ENCODE measurements around the gene VAT1L.
A peak's percentile ranks its signal among the peaks of the same experiment; 100 is the strongest.
"Not testable (repeated sequence)": the region's sequence is repeated elsewhere in the genome, so short reads cannot be mapped to it uniquely, and the experiment has no call there.

The VAT1L gene

GRCh38 chr16:77956231-77956630 is 167.9 kb downstream of the VAT1L start:
- DNase-seq (ENCODE audit: low spot score) = no peak

DNA sequence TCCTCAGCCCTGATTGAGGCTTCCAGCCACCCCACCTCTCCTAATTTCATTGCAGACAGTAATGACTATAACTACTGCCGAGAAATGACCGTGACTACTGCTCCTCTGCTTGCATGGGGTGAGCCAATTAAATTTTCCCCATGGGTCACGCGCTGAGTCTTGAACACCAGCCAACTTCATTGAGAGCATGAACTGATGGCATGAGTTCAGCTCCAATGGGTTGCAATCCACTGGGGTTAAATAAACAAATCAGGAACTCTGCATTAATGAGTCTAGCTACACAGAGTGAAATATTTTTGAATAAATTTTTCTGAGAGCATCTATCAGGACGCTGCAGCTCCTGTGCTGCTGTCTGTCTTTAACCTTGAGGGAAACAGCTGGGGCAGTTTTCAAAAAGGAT is 172.4 kb downstream of the VAT1L start:
- no peak for DNase-seq (ENCODE audit: low spot score)

DNA sequence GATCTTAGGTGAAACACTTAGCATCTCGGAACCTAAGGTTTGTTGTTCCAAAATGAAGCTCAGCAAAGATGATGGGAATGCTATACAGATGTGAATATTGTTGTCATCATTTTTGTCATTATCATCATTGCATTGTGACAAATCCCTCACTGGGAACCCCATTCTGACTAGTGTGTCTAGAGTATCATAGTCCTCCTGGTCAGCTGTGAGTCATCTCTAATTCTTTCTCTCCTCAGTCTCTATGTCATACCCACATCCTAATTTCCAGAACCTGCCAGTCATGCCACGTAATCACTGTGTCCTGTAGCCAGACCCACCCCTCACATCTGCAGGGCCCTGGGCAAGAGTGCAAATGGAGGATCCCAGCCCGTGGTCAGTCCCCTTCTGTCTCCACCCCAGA is 173.4 kb downstream of the VAT1L start:
- no peak for DNase-seq (ENCODE audit: low spot score)

DNA sequence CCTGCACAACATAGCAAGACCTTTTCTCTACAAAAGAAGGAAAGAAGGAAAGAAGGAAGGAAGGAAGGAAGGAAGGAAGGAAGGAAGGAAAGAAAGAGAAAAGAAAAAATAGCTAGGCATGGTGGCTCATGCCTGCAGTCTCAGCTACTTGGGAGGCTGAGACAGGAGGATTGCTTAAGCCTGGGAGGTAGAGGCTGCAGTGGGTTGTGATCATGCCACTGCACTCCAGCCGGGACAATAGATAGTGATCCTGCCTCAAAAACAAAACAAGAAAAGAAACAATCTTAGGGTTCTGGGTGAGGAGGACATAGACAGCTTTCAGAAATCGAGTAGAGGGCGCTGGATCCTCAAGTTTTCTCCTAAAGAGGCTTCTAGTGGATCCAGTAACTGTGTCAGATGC is 174.3 kb downstream of the VAT1L start:
- DNase-seq (ENCODE audit: low spot score) = no peak

- DNase-seq (ENCODE audit: low spot score) = no peak
Observed at GRCh38 chr16:77963185-77964044, 175.1 kb downstream of the VAT1L start.

- no peak for DNase-seq (ENCODE audit: low spot score)
Observed at GRCh38 chr16:77965346-77965745, 177.0 kb downstream of the VAT1L start.

- no peak for DNase-seq (ENCODE audit: low spot score)
Observed at GRCh38 chr16:77967054-77967904, 178.9 kb downstream of the VAT1L start.

DNA sequence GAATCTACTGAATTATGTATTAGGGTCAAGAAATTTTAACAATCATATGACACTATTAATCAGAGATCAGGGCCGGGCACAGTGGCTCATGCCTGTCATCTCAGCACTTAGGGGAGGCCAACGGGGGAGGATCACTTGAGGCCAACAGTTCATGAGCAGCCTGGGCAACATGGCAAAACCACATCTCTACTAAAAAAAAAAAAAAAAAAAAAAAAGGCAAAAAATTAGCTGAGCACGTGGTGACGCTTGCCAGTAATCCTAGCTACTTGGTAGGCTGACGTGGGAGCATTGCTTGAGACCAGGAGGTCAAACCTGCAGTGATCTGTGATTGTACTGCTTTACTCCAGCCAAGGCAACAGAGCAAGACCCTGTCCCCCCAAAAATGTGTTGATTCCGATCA is 181.5 kb downstream of the VAT1L start:
- DNase-seq (ENCODE audit: low spot score) = no peak

DNA sequence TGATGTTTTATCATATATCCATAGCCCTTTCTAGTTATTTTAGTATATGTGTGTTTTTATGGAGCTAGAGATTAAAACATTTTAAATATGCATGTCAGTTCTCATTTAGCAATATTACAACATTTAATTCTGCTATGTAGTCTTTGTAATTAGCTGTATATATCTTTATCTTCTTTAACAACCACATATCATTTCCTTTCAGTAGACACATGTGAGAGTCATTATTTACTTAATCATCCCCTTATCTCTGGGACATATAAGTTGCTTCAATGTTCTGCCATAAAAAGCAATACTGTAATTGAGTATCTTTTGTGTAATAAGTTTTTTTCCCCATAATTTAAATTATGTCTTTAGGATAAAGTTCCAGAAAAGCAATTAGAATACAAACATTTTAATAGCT is 182.0 kb downstream of the VAT1L start:
- DNase-seq (ENCODE audit: low spot score) = no peak

GRCh38 chr16:77971306-77972061 is 183.1 kb downstream of the VAT1L start:
- peak; percentile 56 for DNase-seq (ENCODE audit: low spot score)

- no peak for DNase-seq (ENCODE audit: low spot score)
Observed at GRCh38 chr16:77972062-77972392, 183.7 kb downstream of the VAT1L start.

DNA sequence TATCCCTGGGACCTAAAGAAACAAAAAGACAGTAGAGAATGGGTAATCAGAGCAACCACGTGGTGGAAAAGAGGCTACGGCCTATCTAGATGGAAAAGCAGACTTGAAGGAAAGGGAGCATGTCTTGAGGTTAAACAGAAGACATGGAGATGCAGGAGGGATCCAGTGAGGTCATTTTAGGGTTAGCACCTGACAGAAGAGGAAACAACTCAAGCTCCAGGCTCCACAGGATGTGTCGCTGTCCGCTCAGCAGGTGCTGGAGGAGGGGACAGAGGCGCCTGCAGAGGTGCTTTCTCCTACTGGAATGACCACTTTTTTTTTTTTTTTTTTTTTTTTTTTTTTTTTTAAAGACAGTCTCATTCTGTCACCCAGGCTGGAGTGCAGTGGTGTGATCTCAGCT is 186.5 kb downstream of the VAT1L start:
- no peak for DNase-seq (ENCODE audit: low spot score)

DNA sequence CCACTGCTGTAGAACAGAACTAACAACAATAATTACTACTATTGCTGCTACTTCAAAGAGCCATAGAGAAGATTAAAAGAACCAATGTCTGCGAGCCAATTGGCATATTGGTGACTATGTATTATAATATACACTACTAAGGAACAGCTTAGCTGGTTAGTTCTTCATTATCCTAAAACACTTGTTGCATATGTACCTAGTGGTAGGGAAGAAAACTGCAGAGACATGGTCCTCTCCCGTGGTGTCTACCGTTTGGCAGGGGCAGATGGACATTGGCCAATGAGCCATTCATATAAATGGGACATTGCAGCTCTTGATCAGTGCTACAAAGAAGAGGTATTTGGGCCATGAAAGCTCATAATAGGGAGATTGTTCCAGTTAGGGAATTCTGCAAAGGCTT is 187.6 kb downstream of the VAT1L start:
- no peak for DNase-seq (ENCODE audit: low spot score)

DNA sequence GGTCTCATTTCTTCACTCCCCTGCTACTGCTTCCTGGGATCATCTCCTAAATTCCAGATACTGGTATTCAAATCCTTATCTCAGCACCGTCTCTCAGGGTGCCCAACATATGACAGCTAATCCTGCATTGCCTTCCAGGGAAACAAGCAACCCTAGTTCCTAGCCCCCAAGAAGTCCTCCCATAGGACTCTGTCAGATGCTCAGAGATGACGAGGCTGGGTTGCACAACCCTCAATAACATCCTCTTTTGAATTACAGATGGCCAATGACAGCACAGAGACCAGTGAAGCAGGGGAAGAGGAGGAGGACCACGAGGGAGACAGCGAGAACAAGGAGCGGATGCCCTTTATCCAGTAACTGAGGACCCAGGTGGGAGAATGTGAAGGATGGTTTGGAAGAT is 189.0 kb downstream of the VAT1L start:
- no peak for DNase-seq (ENCODE audit: low spot score)

DNA sequence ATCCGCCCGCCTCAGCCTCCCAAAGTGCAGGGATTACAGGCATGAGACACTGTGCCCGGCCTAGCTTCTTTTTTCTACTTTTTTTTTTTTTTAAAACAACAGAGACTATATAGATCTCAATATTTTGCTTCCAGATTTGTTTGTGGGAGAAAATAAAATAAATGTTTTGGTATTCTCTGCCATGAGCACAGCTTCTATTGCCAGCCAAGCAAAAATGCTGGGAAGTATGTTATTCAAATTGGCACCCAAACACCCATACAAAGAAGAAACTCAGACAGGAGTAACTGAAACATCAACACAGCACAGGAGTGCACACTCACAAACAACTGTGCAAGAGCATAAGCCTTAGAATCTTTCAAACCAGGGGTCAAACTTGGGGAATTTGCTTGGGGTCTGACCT is 196.7 kb downstream of the VAT1L start:
- DNase-seq (ENCODE audit: low spot score) = no peak

GRCh38 chr16:77986011-77986740 is 197.8 kb downstream of the VAT1L start:
- no peak for DNase-seq (ENCODE audit: low spot score)

GRCh38 chr16:77987810-77988209 is 199.4 kb downstream of the VAT1L start:
- DNase-seq (ENCODE audit: low spot score) = no peak

- DNase-seq (ENCODE audit: low spot score) = no peak
Observed at GRCh38 chr16:77989846-77990245, 201.5 kb downstream of the VAT1L start.

DNA sequence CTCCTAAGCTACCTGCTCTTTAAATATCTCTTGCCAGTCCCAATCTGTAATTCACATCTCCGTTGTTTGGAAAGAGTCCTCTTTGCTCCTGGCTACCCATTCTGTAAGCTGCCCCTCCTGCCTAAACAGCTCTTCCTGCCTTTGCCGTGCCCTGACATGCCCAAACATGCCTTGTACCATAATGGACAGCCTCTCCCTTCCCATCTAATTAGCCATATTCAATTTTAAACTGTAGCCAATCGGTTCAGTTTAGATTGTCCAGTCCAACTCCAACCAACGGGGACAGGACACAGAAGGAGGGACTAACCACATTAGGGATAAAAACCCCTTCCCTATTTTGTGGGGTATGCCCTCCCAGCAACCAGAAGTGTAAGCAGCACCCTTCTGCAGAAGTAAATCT is 203.3 kb downstream of the VAT1L start:
- DNase-seq (ENCODE audit: low spot score) = no peak

GRCh38 chr16:77992381-77992780 is 204.0 kb downstream of the VAT1L start:
- DNase-seq (ENCODE audit: low spot score) = not testable (repeated sequence)

DNA sequence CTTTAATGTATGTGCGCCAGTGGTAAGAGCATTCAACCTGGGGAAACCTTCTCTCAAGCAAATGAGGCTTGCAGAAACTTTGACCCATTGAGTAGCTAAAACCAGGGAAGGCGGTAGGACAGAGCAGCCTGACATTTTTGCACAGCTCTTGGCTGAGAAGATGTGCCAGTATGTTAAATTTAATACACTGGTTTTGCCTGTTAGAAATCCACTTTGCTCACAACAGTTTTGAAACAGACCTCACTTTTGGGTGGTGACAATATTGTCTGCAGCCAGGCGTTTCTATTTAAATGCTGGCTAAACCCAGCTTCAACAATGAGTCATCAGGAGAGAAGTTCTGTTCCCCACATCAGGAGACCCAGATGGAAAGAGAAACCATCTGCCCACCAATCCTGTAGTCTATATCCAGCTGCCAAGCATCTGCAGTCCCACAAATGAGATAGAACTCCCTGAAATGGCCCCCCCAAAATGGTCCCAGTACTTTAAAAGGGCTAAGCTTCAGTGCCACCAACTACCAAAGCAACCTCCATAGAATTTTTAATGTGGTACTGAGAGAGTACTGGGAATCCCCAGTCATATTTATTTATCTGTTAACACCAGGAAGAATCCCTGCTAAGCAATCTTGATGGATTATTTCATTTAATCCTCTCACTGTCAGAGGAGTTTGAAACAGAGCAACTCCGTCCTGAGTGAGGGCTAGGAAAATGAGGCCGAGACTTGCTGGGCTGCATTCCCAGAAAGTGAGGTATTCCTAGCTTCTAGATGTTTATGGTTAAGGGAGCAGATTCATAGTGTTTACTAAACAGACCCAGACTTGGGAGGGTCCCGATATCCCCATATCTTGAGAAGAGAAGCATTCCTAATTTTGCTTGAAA is 205.0 kb downstream of the VAT1L start:
- DNase-seq (ENCODE audit: low spot score) = no peak

Data from kidney capillary endothelial cell (primary cell).